Measurements from ENCODE around the gene TEK. TPM values are rescaled to one million over a fixed set of nuclear protein-coding genes. Genes with fewer than 3 reads are reported as not detected.
"Not testable (repeated sequence)": the region's sequence is repeated elsewhere in the genome, so short reads cannot be mapped to it uniquely, and the experiment has no call there.

TEK gene
- not detected for total RNA-seq

GRCh38 chr9:27108981-27109541 lies at the start of gene TEK:
TSS of gene TEK (plus strand) at chr9:27109225. CDS start at chr9:27109591, 366 bp downstream.
- CTCF ChIA-PET: no interaction called here
- POLR2A ChIA-PET: no interaction called here

- ChIA-PET CTCF (no interaction called here), POLR2A (no interaction called here)
Measured at GRCh38 chr9:27059412-27059811, 49.6 kb upstream of the TEK start.

GRCh38 chr9:27059907-27060306 lies 49.1 kb upstream of the TEK start:
- CTCF ChIA-PET: no interaction called here
- POLR2A ChIA-PET: no interaction called here

GRCh38 chr9:27065288-27065687 lies 43.7 kb upstream of the TEK start:
- ChIA-PET POLR2A (no interaction called here), CTCF (no interaction called here)

- ChIA-PET POLR2A (no interaction called here), CTCF (no interaction called here)
Measured at GRCh38 chr9:27073841-27074728, 34.9 kb upstream of the TEK start.

- ChIA-PET POLR2A (no interaction called here), CTCF (no interaction called here)
Measured at GRCh38 chr9:27078685-27079084, 30.3 kb upstream of the TEK start.

GRCh38 chr9:27085456-27085855 lies 23.6 kb upstream of the TEK start:
- CTCF ChIA-PET: interaction anchor here (1.0 kb wide), 1 partner anchor 9 kb away, joined by 4 read pairs; no protein-coding TSS in a partner anchor
- POLR2A ChIA-PET: no interaction called here

- CTCF ChIA-PET: no interaction called here
- POLR2A ChIA-PET: no interaction called here
Measured at GRCh38 chr9:27086818-27087680, 22.0 kb upstream of the TEK start.

- ChIA-PET POLR2A (no interaction called here), CTCF (no interaction called here)
Measured at GRCh38 chr9:27088981-27089380, 20.0 kb upstream of the TEK start.

- ChIA-PET CTCF (no interaction called here), POLR2A (no interaction called here)
Measured at GRCh38 chr9:27089706-27090105, 19.3 kb upstream of the TEK start.

- POLR2A ChIA-PET: no interaction called here
- CTCF ChIA-PET: no interaction called here
Measured at GRCh38 chr9:27090231-27090630, 18.8 kb upstream of the TEK start.

- CTCF ChIA-PET: no interaction called here
- POLR2A ChIA-PET: no interaction called here
Measured at GRCh38 chr9:27090711-27091110, 18.3 kb upstream of the TEK start.

- CTCF ChIA-PET, POLR2A ChIA-PET: not testable (repeated sequence)
Measured at GRCh38 chr9:27092496-27092895, 16.5 kb upstream of the TEK start.

- CTCF ChIA-PET: interaction anchor here (1.0 kb wide), 1 partner anchor 8 kb away, joined by 4 read pairs; no protein-coding TSS in a partner anchor
Measured at GRCh38 chr9:27093384-27094067, 15.5 kb upstream of the TEK start.

GRCh38 chr9:27094640-27095298 lies 14.3 kb upstream of the TEK start:
- ChIA-PET CTCF (interaction anchor here (1.0 kb wide), 1 partner anchor 9 kb away, joined by 4 read pairs; no protein-coding TSS in a partner anchor), POLR2A (no interaction called here)

More at GRCh38 chr9:27093384-27094067, 15.5 kb upstream of the TEK start:
- POLR2A ChIA-PET: not testable (repeated sequence)

GRCh38 chr9:27107241-27107640 lies 1.8 kb upstream of the TEK start:
- POLR2A ChIA-PET: no interaction called here
- CTCF ChIA-PET: interaction anchor here (0.7 kb wide), 1 partner anchor 7 kb away, joined by 3 read pairs; no protein-coding TSS in a partner anchor

GRCh38 chr9:27109621-27110020 lies 596 bp downstream of the TEK start:
- CTCF ChIA-PET: no interaction called here
- POLR2A ChIA-PET: no interaction called here

GRCh38 chr9:27110181-27110580 lies 1.2 kb downstream of the TEK start:
- ChIA-PET CTCF (no interaction called here), POLR2A (no interaction called here)

- ChIA-PET POLR2A (no interaction called here), CTCF (no interaction called here)
Measured at GRCh38 chr9:27112235-27112634, 3.2 kb downstream of the TEK start.
